Ectodermal cell (in vitro differentiated cells): ENCODE data around the gene KRT9.

Source experiments
- H3K27ac ChIP-seq: 2 replicates; pipeline ENCODE4 v1.7.0; 2013; ENCODE audit warnings: mild to moderate bottlenecking, low read depth, low read length; ENCODE audit not compliant: insufficient read depth, poor library complexity, severe bottlenecking
- H3K27me3 ChIP-seq: 2 replicates; pipeline ENCODE4 v1.7.0; 2013; ENCODE audit warnings: mild to moderate bottlenecking, low read length; ENCODE audit not compliant: insufficient read depth, control insufficient read depth, poor library complexity, severe bottlenecking
- H3K36me3 ChIP-seq: one replicate; pipeline ENCODE4 v1.7.0; 2013; ENCODE audit warnings: low read length; ENCODE audit not compliant: control insufficient read depth, insufficient read depth
- H3K4me1 ChIP-seq: one replicate; pipeline ENCODE4 v1.7.0; 2013; ENCODE audit warnings: low read length; ENCODE audit not compliant: control insufficient read depth, insufficient read depth
- H3K4me3 ChIP-seq: 2 replicates; pipeline ENCODE4 v1.7.0; 2013; ENCODE audit warnings: low read depth, low read length, control low read depth; ENCODE audit not compliant: insufficient read depth
- H3K9me3 ChIP-seq: 2 replicates; pipeline ENCODE4 v1.7.0; 2013; ENCODE audit warnings: mild to moderate bottlenecking, low read length, moderate library complexity; ENCODE audit not compliant: control insufficient read depth
- WGBS, 2 experiments: methylation state at CpG; one replicate each; pipeline ENCODE4 v1.1.7; 2013; ENCODE audit warnings: missing lambda C conversion rate in 2 of 2; 5-methylcytosine and 5-hydroxymethylcytosine counted together

The KRT9 gene

GRCh38 chr17:41537614-41537954 lies 34.3 kb downstream of the KRT9 start:
- no peaks in the 10 kb centered on the region for H3K27me3 ChIP-seq
- no peaks in the 10 kb centered on the region for H3K36me3 ChIP-seq
- no peak overlapping the region for H3K4me3 ChIP-seq
- peaks cover 6% of the 10 kb centered on the region for H3K4me1 ChIP-seq
- no peak overlapping the region for H3K27ac ChIP-seq
- H3K9me3 ChIP-seq, result no peaks in the 10 kb centered on the region
- WGBS, 2 experiments, result 87 to 89% methylated on average over 7 of the region's 7 CpGs

- no peak overlapping the region for H3K4me3 ChIP-seq
- H3K9me3 ChIP-seq, result no peaks in the 10 kb centered on the region
- H3K36me3 ChIP-seq, result no peaks in the 10 kb centered on the region
- H3K4me1 ChIP-seq, result peaks cover 6% of the 10 kb centered on the region
- no peaks in the 10 kb centered on the region for H3K27me3 ChIP-seq
- H3K27ac ChIP-seq, result no peak overlapping the region
- whole genome bisulfite sequencing, 2 experiments, result 92% methylated on average over 7 of the region's 7 CpGs
Observed at GRCh38 chr17:41536741-41537613, 34.9 kb downstream of the KRT9 start.

- Histone ChIP-seq H3K9me3 (no peaks in the 10 kb centered on the region), H3K36me3 (no peaks in the 10 kb centered on the region), H3K4me1 (peaks cover 6% of the 10 kb centered on the region), H3K4me3 (no peak overlapping the region), H3K27me3 (no peaks in the 10 kb centered on the region), H3K27ac (no peak overlapping the region)
- 78 to 83% methylated on average over 15 of the region's 15 CpGs for WGBS, 2 experiments
Observed at GRCh38 chr17:41535764-41536481, 35.9 kb downstream of the KRT9 start.

- H3K4me1 ChIP-seq, result peaks cover 6% of the 10 kb centered on the region
- H3K4me3 ChIP-seq, result no peak overlapping the region
- no peaks in the 10 kb centered on the region for H3K9me3 ChIP-seq
- H3K27me3 ChIP-seq, result no peaks in the 10 kb centered on the region
- H3K36me3 ChIP-seq, result no peaks in the 10 kb centered on the region
- H3K27ac ChIP-seq, result no peak overlapping the region
- 75 to 84% methylated on average over 7 of the region's 7 CpGs for WGBS, 2 experiments
Observed at GRCh38 chr17:41534899-41535546, 36.8 kb downstream of the KRT9 start.

- H3K4me1 ChIP-seq, result peaks cover 14% of the 10 kb centered on the region
- no peaks in the 10 kb centered on the region for H3K36me3 ChIP-seq
- WGBS, 2 experiments, result 98% methylated on average over 7 of the region's 7 CpGs
- H3K27ac ChIP-seq, result no peak overlapping the region
- H3K9me3 ChIP-seq, result no peaks in the 10 kb centered on the region
- peaks cover 1% of the 10 kb centered on the region for H3K27me3 ChIP-seq
- H3K4me3 ChIP-seq, result no peak overlapping the region
Observed at GRCh38 chr17:41533613-41534012, 38.2 kb downstream of the KRT9 start.

GRCh38 chr17:41532947-41533570 lies 38.8 kb downstream of the KRT9 start:
- Histone ChIP-seq H3K4me3 (no peak overlapping the region), H3K27ac (no peak overlapping the region), H3K36me3 (no peaks in the 10 kb centered on the region), H3K9me3 (no peaks in the 10 kb centered on the region), H3K27me3 (peaks cover 7% of the 10 kb centered on the region), H3K4me1 (peaks cover 17% of the 10 kb centered on the region)
- WGBS, 2 experiments, result 92 to 93% methylated on average over 9 of the region's 9 CpGs

GRCh38 chr17:41531993-41532392 lies 39.9 kb downstream of the KRT9 start:
- H3K27ac ChIP-seq, result no peak overlapping the region
- peaks cover 16% of the 10 kb centered on the region for H3K27me3 ChIP-seq
- H3K4me1 ChIP-seq, result peaks cover 18% of the 10 kb centered on the region
- H3K36me3 ChIP-seq, result no peaks in the 10 kb centered on the region
- no peak overlapping the region for H3K4me3 ChIP-seq
- 75 to 87% methylated on average over 1 of the region's 1 CpG for WGBS, 2 experiments
- no peaks in the 10 kb centered on the region for H3K9me3 ChIP-seq

GRCh38 chr17:41530062-41531048 lies 41.5 kb downstream of the KRT9 start:
- Histone ChIP-seq H3K27me3 (peaks cover 16% of the 10 kb centered on the region), H3K27ac (no peak overlapping the region)

GRCh38 chr17:41529491-41529915 lies 42.4 kb downstream of the KRT9 start:
- Histone ChIP-seq H3K9me3 (no peaks in the 10 kb centered on the region), H3K4me3 (no peak overlapping the region), H3K27me3 (peaks cover 16% of the 10 kb centered on the region), H3K36me3 (peaks cover 7% of the 10 kb centered on the region), H3K4me1 (peaks cover 21% of the 10 kb centered on the region), H3K27ac (no peak overlapping the region)
- WGBS, 2 experiments, result 53 to 57% methylated on average over 5 of the region's 5 CpGs

More at GRCh38 chr17:41530062-41531048, 41.5 kb downstream of the KRT9 start:
- no peaks in the 10 kb centered on the region for H3K9me3 ChIP-seq
- peaks cover 21% of the 10 kb centered on the region for H3K4me1 ChIP-seq
- 91 to 93% methylated on average over 8 of the region's 8 CpGs for WGBS, 2 experiments
- peaks cover 1% of the 10 kb centered on the region for H3K36me3 ChIP-seq
- H3K4me3 ChIP-seq, result no peak overlapping the region
